K562 (cell line): ENCODE measurements around the gene KCP. TPM values are rescaled to one million over a fixed set of nuclear protein-coding genes. Genes with fewer than 3 reads are reported as not detected.

Experiments
- BRD9 ChIP-seq: fragments of 450-650 bp; IDR thresholded peaks from 2 replicates; pipeline ENCODE4 v1.6.1; 2018; ENCODE audit warnings: low read depth; ENCODE audit not compliant: partially characterized antibody
- CBX1 ChIP-seq: sonication (generic); IDR thresholded peaks from 2 replicates; pipeline ENCODE4 v1.6.1; 2016; ENCODE audit warnings: antibody characterized with exemption, low read depth, mild to moderate bottlenecking
- E2F1 ChIP-seq: sonication (generic); formaldehyde crosslinking; IDR thresholded peaks from 2 replicates; pipeline ENCODE4 v1.8.1; 2023; ENCODE audit warnings: mild to moderate bottlenecking, missing genetic modification reagents, moderate library complexity
- FOXP4 ChIP-seq: sonication (generic); formaldehyde crosslinking; IDR thresholded peaks from 2 replicates; pipeline ENCODE4 v1.8.0; 2022; ENCODE audit warnings: mild to moderate bottlenecking, missing genetic modification reagents, borderline replicate concordance
- IRF1 ChIP-seq: sonication (generic); formaldehyde crosslinking; IDR thresholded peaks from 2 replicates; pipeline ENCODE4 v1.8.0; 2022; ENCODE audit warnings: missing genetic modification reagents, mild to moderate bottlenecking, borderline replicate concordance
- KLF13 ChIP-seq: fragments of 450-650 bp; IDR thresholded peaks from 2 replicates; pipeline ENCODE4 v1.6.1; 2016; ENCODE audit warnings: missing genetic modification characterization, low read depth, mild to moderate bottlenecking, missing compliant biosample characterization, moderate library complexity, borderline replicate concordance
- KLF16 ChIP-seq: IDR thresholded peaks from 2 replicates; pipeline ENCODE4 v1.6.1; 2016; ENCODE audit warnings: antibody characterized with exemption
- MECOM ChIP-seq: fragments of 250-450 bp; sonication (Bioruptor Pico); IDR thresholded peaks from 2 replicates; pipeline ENCODE4 v1.8.0; 2022; ENCODE audit warnings: inconsistent platforms
- NR2C2 ChIP-seq, 2 experiments: fragments of 200-800 bp in 1 of 2; sonication (Bioruptor generic) in 1 of 2; sonication (generic) in 1 of 2; formaldehyde crosslinking in 1 of 2; IDR thresholded peaks; 2 replicates each; pipeline versions ENCODE4 v1.6.1 to v1.8.0; 2016 to 2022; ENCODE audit warnings: mild to moderate bottlenecking in 1 of 2, missing compliant biosample characterization in 1 of 2, missing genetic modification characterization in 1 of 2, missing genetic modification reagents in 1 of 2
- RBM22 ChIP-seq: fragments of 200-400 bp; formaldehyde crosslinking; IDR thresholded peaks from 2 replicates; pipeline ENCODE4 v1.6.1; 2018; ENCODE audit warnings: low read length, low read depth; ENCODE audit not compliant: poor library complexity, severe bottlenecking
- SIN3B ChIP-seq: fragments of 450-650 bp; IDR thresholded peaks from 2 replicates; pipeline ENCODE4 v1.6.1; 2017; ENCODE audit warnings: low read depth, mild to moderate bottlenecking, moderate library complexity
- TAF1 ChIP-seq: IDR thresholded peaks from 2 replicates; pipeline ENCODE4 v1.6.1; 2011; ENCODE audit warnings: mild to moderate bottlenecking, low read length, moderate library complexity; ENCODE audit not compliant: insufficient read depth, control insufficient read depth, severe bottlenecking; ENCODE audit errors: extremely low read depth
- XRCC4 ChIP-seq: IDR thresholded peaks from one replicate; pipeline ENCODE4 v1.6.1; 2011; ENCODE audit not compliant: insufficient read depth, insufficient read length; ENCODE audit errors: extremely low read depth
- ZKSCAN8 ChIP-seq: fragments of 200-800 bp; sonication (Bioruptor generic); IDR thresholded peaks from 2 replicates; pipeline ENCODE4 v1.6.1; 2016; ENCODE audit warnings: missing genetic modification characterization, missing compliant biosample characterization
- ZNF143 ChIP-seq: sonication (generic); formaldehyde crosslinking; IDR thresholded peaks from 2 replicates; pipeline ENCODE4 v1.9.0; 2022; ENCODE audit warnings: mild to moderate bottlenecking, missing genetic modification reagents
- ZNF431 ChIP-seq: sonication (generic); formaldehyde crosslinking; IDR thresholded peaks from 2 replicates; pipeline ENCODE4 v1.8.0; 2022; ENCODE audit warnings: mild to moderate bottlenecking, missing genetic modification reagents
- ZNF512 ChIP-seq: IDR thresholded peaks from 2 replicates; pipeline ENCODE4 v1.6.1; 2016; ENCODE audit warnings: missing genetic modification characterization, missing compliant biosample characterization
- polyA plus RNA-seq, 8 experiments: library from polyadenylated mRNA; depleted of rRNA in 4 of 8; stranded (reverse) in 5 of 8; unstranded in 3 of 8; fragments of >200 nt; fragmentation: Nextera tagmentation in 2 of 8; fragmentation: Illumina TruSeq in 1 of 8; extraction: Ambion mirVana in 2 of 8; extraction: Trizol in 1 of 8; gene quantifications; 2 replicates each; pipeline versions ENCODE4 v1.2.1 to v1.2.3, GENCODE V29; 2011 to 2014; ENCODE audit warnings: inconsistent platforms in 1 of 8, missing spikeins in 1 of 8
- total RNA-seq, 7 experiments: library from RNA; depleted of rRNA in 6 of 7; stranded (reverse); fragments of >200 nt in 6 of 7; fragmentation: Illumina TruSeq in 2 of 7; extraction: Trizol in 2 of 7; gene quantifications; 2 replicates each; pipeline versions ENCODE4 v1.2.1 to v1.2.3, GENCODE V29; 2011 to 2021; ENCODE audit warnings: low replicate concordance in 1 of 7

Gene KCP
- total and polyA plus RNA-seq, 9 of the 15 experiments (the other 6 are each of a cell fraction or from before 2014, with no cell fraction given), result 0.06 to 0.17 (median 0.12) TPM; not detected in 3

- TF ChIP-seq FOXP4 (CRISPR knock-in tag), result 0 out of 2 replicates have a peak, but pooled peaks have one; percentile 33
- TF ChIP-seq ZNF512 (tag), result no peak
- TF ChIP-seq E2F1 (CRISPR knock-in tag), result no peak
- no peak for TF ChIP-seq XRCC4
- TF ChIP-seq TAF1, result no peak
- no peak for TF ChIP-seq KLF13
- TF ChIP-seq ZNF431 (CRISPR knock-in tag), result no peak
- TF ChIP-seq BRD9, result no peak
- no peak for TF ChIP-seq KLF16
- no peak for TF ChIP-seq SIN3B
- no peak for TF ChIP-seq CBX1
- no peak for TF ChIP-seq NR2C2 (CRISPR knock-in tag; IDR thresholded peaks at IDR 0.05)
- TF ChIP-seq NR2C2 (tag; IDR thresholded peaks at IDR 0.05), result no peak
- no peak for TF ChIP-seq ZKSCAN8
- TF ChIP-seq MECOM (CRISPR knock-in tag), result no peak
- no peak for TF ChIP-seq IRF1 (CRISPR knock-in tag)
- peak; percentile 87 for TF ChIP-seq RBM22
- 0 out of 2 replicates have a peak, but pooled peaks have one; percentile 24 for TF ChIP-seq ZNF143 (CRISPR knock-in tag)
Observed at GRCh38 chr7:128842674-128843641, 67.6 kb downstream of the KCP start (continued).
